HCT116 (cell line): ENCODE data around the gene BAIAP2.

ENCODE experiments used
- CBX3 ChIP-seq: IDR thresholded peaks from 2 replicates; pipeline ENCODE4 v1.6.1; 2012; ENCODE audit warnings: low read depth
- CEBPB ChIP-seq: IDR thresholded peaks from 2 replicates; pipeline ENCODE4 v1.6.1; 2012; ENCODE audit warnings: low read depth
- CTCF ChIP-seq, 3 experiments: fragments of 200-600 bp in 1 of 3; sonication (generic) in 1 of 3; IDR thresholded peaks in 2 of 3; conservative IDR thresholded peaks in 1 of 3; 2 replicates each; pipeline ENCODE4 v1.5.1; 2012 to 2017; ENCODE audit warnings: low read depth in 2 of 3, low read length in 2 of 3, antibody characterized with exemption in 1 of 3, borderline replicate concordance in 1 of 3, control low read depth in 1 of 3, mild to moderate bottlenecking in 1 of 3, mixed read lengths in 1 of 3, mixed run types in 1 of 3, moderate library complexity in 1 of 3; ENCODE audit not compliant: insufficient read depth in 1 of 3
- EZH2 ChIP-seq: fragments of 200-600 bp; sonication (generic); IDR thresholded peaks from 2 replicates; pipeline ENCODE4 v1.6.1; 2017; ENCODE audit warnings: antibody characterized with exemption, mixed run types
- EZH2phosphoT487 ChIP-seq: fragments of 200-600 bp; IDR thresholded peaks from 2 replicates; pipeline ENCODE4 v1.6.1; 2018; ENCODE audit warnings: antibody characterized with exemption, borderline replicate concordance
- POLR2A ChIP-seq: IDR thresholded peaks from 2 replicates; pipeline ENCODE4 v1.7.0; 2011; ENCODE audit warnings: borderline replicate concordance; ENCODE audit not compliant: insufficient read depth, insufficient read length; ENCODE audit errors: extremely low read depth
- RAD21 ChIP-seq: IDR thresholded peaks from 2 replicates; pipeline ENCODE4 v1.6.1; 2012; ENCODE audit warnings: low read depth, mild to moderate bottlenecking
- REST ChIP-seq: IDR thresholded peaks from 2 replicates; pipeline ENCODE4 v1.6.1; 2012; ENCODE audit warnings: low read depth
- TF ChIP-seq, protein P1 (sequence below): IDR thresholded peaks from 2 replicates; pipeline ENCODE4 v1.6.1; 2012

GRCh38 chr17:81037798-81038733 is 3.1 kb downstream of the BAIAP2 start:
- TF ChIP-seq CTCF (IDR thresholded peaks at IDR 0.05 in 2 of 3, conservative IDR thresholded peaks at IDR 0.05 in 1 of 3; ENCODE audit: borderline replicate concordance in 1 of 3, insufficient read depth in 1 of 3, low read depth in 2 of 3, low read length in 2 of 3) (peak in 2 of 3 experiments; percentile 8 to 39; a peak in 2 of 6 replicates), CEBPB (no peak), POLR2A (no peak), EZH2 (no peak), EZH2phosphoT487 (no peak), REST (no peak), CBX3 (no peak), RAD21 (no peak)
- TF ChIP-seq, protein P1, sequence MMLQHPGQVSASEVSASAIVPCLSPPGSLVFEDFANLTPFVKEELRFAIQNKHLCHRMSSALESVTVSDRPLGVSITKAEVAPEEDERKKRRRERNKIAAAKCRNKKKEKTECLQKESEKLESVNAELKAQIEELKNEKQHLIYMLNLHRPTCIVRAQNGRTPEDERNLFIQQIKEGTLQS, result no peak
